WTC11 (cell line): ENCODE results near the gene FRS3. TPM values are rescaled to one million over a fixed set of nuclear protein-coding genes. Genes with fewer than 3 reads are reported as not detected.

Experiments used
- ATAC-seq: fragments of 200-7000 bp; cut with Tn5 transposase; 2 replicates; pipeline ENCODE4 v1.10.0; 2021; ENCODE audit warnings: mild to moderate bottlenecking, moderate library complexity
- CTCF ChIA-PET: fragments of 300-600 bp; sonication (Branson Sonifier 250); formaldehyde crosslinking; loops from one replicate; lab custom pipeline; 2021; ENCODE audit warnings: antibody characterized with exemption; lab: Charles Lee
- POLR2A ChIA-PET: fragments of 350-600 bp; sonication (Branson Sonifier 250); formaldehyde crosslinking; loops from one replicate; lab custom pipeline; 2021; ENCODE audit warnings: antibody characterized with exemption; lab: Charles Lee
- DNase-seq: peaks from one replicate; pipeline ENCODE4 v3.0.0; 2021; ENCODE audit warnings: low spot score
- H3K27ac Mint-ChIP-seq: 2 replicates; pipeline ENCODE4 v1.8.0; 2021; ENCODE audit warnings: mixed read lengths
- H3K27me3 Mint-ChIP-seq: 2 replicates; pipeline ENCODE4 v1.8.0; 2021; ENCODE audit warnings: low read depth, mild to moderate bottlenecking, moderate library complexity, mixed read lengths
- H3K36me3 Mint-ChIP-seq: 2 replicates; pipeline ENCODE4 v1.8.0; 2021; ENCODE audit warnings: mixed read lengths
- H3K4me1 Mint-ChIP-seq: 2 replicates; pipeline ENCODE4 v1.8.0; 2022; ENCODE audit warnings: mixed read lengths
- H3K4me3 Mint-ChIP-seq: 2 replicates; pipeline ENCODE4 v1.8.0; 2021; ENCODE audit warnings: mild to moderate bottlenecking, moderate library complexity, mixed read lengths
- H3K9me3 Mint-ChIP-seq: 2 replicates; pipeline ENCODE4 v1.8.0; 2021; ENCODE audit warnings: mixed read lengths
- AFF4 ChIP-seq: sonication (generic); formaldehyde crosslinking; IDR thresholded peaks from 2 replicates; pipeline ENCODE4 v1.8.1; 2023; ENCODE audit warnings: mild to moderate bottlenecking, missing genetic modification reagents, borderline replicate concordance
- ATF2 ChIP-seq: sonication (generic); formaldehyde crosslinking; IDR thresholded peaks from 2 replicates; pipeline ENCODE4 v1.8.1; 2022; ENCODE audit warnings: low read depth, missing genetic modification reagents, borderline replicate concordance
- E2F5 ChIP-seq: sonication (generic); formaldehyde crosslinking; IDR thresholded peaks from 2 replicates; pipeline ENCODE4 v1.8.1; 2022; ENCODE audit warnings: mild to moderate bottlenecking, moderate library complexity, missing genetic modification reagents
- GABPB1 ChIP-seq: sonication (generic); formaldehyde crosslinking; IDR thresholded peaks from 2 replicates; pipeline ENCODE4 v1.8.1; 2023; ENCODE audit warnings: mild to moderate bottlenecking, missing genetic modification reagents
- HMGA2 ChIP-seq: fragments of 250-450 bp; sonication (Bioruptor Pico); IDR thresholded peaks from 2 replicates; pipeline ENCODE4 v1.4.0; 2021; ENCODE audit warnings: mild to moderate bottlenecking, moderate library complexity
- MAX ChIP-seq: sonication (generic); formaldehyde crosslinking; IDR thresholded peaks from 2 replicates; pipeline ENCODE4 v1.8.0; 2022; ENCODE audit warnings: mild to moderate bottlenecking, missing genetic modification reagents
- NFYB ChIP-seq: sonication (generic); formaldehyde crosslinking; conservative IDR thresholded peaks from 2 replicates; pipeline ENCODE4 v1.8.0; 2022; ENCODE audit warnings: low read depth, missing genetic modification reagents
- NR1H2 ChIP-seq: sonication (generic); formaldehyde crosslinking; IDR thresholded peaks from 2 replicates; pipeline ENCODE4 v1.9.0; 2021; ENCODE audit warnings: mild to moderate bottlenecking, moderate library complexity, missing genetic modification reagents
- RORB ChIP-seq: fragments of 250-450 bp; sonication (Bioruptor Pico); IDR thresholded peaks from 2 replicates; pipeline ENCODE4 v1.9.0; 2021; ENCODE audit warnings: mild to moderate bottlenecking
- TEAD1 ChIP-seq: sonication (generic); formaldehyde crosslinking; IDR thresholded peaks from 2 replicates; pipeline ENCODE4 v1.8.0; 2022; ENCODE audit warnings: mild to moderate bottlenecking, missing genetic modification reagents
- total RNA-seq: library from RNA; stranded (reverse); gene quantifications from 3 replicates; pipeline ENCODE4 v1.2.3, GENCODE V29; 2021
- TF ChIP-seq, protein P1 (sequence below): fragments of 250-450 bp; sonication (Bioruptor Pico); IDR thresholded peaks from 2 replicates; pipeline ENCODE4 v1.9.0; 2021; ENCODE audit warnings: mild to moderate bottlenecking
- TF ChIP-seq, protein P2 (sequence below): sonication (generic); formaldehyde crosslinking; IDR thresholded peaks from 2 replicates; pipeline ENCODE4 v1.8.1; 2023; ENCODE audit warnings: mild to moderate bottlenecking, missing genetic modification reagents, moderate library complexity
- TF ChIP-seq, protein P3 (sequence below): sonication (generic); formaldehyde crosslinking; conservative IDR thresholded peaks from 2 replicates; pipeline ENCODE4 v1.8.1; 2022; ENCODE audit warnings: mild to moderate bottlenecking, missing genetic modification reagents
- TF ChIP-seq, protein P4 (sequence below): sonication (generic); formaldehyde crosslinking; IDR thresholded peaks from 2 replicates; pipeline ENCODE4 v1.8.1; 2023; ENCODE audit warnings: mild to moderate bottlenecking, moderate library complexity, missing genetic modification reagents
- TF ChIP-seq, protein P5 (sequence below): sonication (generic); formaldehyde crosslinking; IDR thresholded peaks from 2 replicates; pipeline ENCODE4 v1.8.0; 2022; ENCODE audit warnings: mild to moderate bottlenecking, missing genetic modification reagents
- TF ChIP-seq, protein P6 (sequence below): sonication (generic); formaldehyde crosslinking; IDR thresholded peaks from 2 replicates; pipeline ENCODE4 v1.8.0; 2023; ENCODE audit warnings: missing genetic modification reagents, mild to moderate bottlenecking, borderline replicate concordance

FRS3 gene
- total RNA-seq, 1 experiment from 2014 or later, result 7.8 TPM

DNA sequence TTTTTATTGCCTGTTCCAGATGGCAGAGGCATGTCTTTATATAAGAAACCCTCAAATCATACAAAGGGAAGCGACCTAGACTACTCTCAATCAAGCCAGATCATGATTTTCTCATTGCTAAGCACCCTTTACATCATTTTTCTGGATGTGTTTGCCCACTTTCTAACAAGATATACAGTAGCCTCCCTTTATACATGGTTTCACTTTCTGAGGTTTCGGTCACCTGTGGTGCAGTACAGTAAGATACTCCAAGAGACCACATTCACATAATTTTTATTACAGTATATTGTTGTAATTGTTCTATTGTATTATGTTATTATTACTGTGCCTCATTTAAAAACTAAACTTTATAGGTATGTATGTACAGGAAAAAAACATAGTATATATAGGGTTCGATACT lies 31.4 kb upstream of the FRS3 start (continued):
- no peak for TF ChIP-seq ATF2 (CRISPR knock-in tag)
- no peak for TF ChIP-seq RORB
- TF ChIP-seq, protein P1, sequence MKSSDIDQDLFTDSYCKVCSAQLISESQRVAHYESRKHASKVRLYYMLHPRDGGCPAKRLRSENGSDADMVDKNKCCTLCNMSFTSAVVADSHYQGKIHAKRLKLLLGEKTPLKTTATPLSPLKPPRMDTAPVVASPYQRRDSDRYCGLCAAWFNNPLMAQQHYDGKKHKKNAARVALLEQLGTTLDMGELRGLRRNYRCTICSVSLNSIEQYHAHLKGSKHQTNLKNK (CRISPR knock-in tag), result no peak
- TF ChIP-seq, protein P2, sequence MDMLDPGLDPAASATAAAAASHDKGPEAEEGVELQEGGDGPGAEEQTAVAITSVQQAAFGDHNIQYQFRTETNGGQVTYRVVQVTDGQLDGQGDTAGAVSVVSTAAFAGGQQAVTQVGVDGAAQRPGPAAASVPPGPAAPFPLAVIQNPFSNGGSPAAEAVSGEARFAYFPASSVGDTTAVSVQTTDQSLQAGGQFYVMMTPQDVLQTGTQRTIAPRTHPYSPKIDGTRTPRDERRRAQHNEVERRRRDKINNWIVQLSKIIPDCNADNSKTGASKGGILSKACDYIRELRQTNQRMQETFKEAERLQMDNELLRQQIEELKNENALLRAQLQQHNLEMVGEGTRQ (CRISPR knock-in tag), result no peak
- TF ChIP-seq, protein P3, sequence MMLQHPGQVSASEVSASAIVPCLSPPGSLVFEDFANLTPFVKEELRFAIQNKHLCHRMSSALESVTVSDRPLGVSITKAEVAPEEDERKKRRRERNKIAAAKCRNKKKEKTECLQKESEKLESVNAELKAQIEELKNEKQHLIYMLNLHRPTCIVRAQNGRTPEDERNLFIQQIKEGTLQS, result no peak
- TF ChIP-seq E2F5, result no peak
- TF ChIP-seq NFYB, result no peak
- no peak for TF ChIP-seq AFF4

DNA sequence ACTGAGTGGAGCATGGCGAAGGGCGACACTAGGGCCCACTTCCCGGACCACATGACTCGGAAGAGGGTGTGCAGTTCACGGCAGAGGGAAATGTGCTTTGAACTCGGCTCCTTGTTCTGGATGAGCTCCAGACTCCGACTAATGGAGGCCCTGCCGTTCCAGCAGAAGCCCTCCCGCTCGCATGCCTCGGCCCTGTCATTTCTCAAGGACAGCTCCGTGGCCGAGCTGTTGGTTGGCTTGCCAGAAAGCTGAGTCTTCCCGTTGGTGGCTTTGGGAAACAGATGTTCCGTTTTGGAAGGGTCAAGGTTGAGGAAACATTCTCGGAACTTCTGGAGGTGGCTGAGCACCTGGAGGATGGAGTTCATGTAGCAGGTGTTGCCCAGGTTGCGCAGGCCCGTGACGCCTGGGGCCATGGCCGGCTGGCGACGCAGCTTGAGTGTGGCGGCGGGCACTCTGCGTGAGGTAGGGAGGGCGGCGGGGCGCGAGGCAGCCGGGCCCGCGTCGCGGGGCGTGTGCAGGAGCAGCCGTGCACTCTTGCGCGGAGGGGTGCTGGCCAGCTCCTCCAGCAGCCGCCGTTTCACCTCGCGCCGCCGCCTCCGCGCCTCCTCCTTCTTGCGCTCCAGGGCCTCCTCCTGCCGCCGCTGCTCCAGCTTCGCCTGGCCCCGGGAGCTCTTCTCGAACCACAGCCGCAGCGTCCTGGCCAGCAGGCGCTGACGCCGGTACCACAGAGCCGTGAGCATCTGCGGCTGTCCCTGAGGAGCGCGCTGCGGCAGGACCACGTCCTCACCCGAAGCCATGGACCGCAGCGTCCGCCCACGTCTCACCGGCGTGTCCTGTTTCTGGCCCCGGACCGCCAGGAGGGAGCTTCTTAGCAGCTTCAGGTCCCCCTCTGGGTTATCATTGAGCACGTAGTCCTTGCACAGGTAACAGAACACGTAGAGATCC lies 26.4 kb upstream of the FRS3 start:
- Mint-ChIP-seq H3K36me3 (no peaks in the 10 kb centered on the region; the same call in 1 of the 2 replicates), H3K27ac (no peak overlapping the region), H3K27me3 (no peaks in the 10 kb centered on the region), H3K4me1 (no peaks in the 10 kb centered on the region), H3K9me3 (no peaks in the 10 kb centered on the region), H3K4me3 (no peak overlapping the region)
- ATAC-seq, result no peak
- POLR2A ChIA-PET, result no interaction called here
- CTCF ChIA-PET, result interaction anchor here (1.6 kb wide), 1 partner anchor 115 kb away, joined by 7 read pairs; the partner anchor contains the start of genes BYSL and MED20
- TF ChIP-seq, protein P4, sequence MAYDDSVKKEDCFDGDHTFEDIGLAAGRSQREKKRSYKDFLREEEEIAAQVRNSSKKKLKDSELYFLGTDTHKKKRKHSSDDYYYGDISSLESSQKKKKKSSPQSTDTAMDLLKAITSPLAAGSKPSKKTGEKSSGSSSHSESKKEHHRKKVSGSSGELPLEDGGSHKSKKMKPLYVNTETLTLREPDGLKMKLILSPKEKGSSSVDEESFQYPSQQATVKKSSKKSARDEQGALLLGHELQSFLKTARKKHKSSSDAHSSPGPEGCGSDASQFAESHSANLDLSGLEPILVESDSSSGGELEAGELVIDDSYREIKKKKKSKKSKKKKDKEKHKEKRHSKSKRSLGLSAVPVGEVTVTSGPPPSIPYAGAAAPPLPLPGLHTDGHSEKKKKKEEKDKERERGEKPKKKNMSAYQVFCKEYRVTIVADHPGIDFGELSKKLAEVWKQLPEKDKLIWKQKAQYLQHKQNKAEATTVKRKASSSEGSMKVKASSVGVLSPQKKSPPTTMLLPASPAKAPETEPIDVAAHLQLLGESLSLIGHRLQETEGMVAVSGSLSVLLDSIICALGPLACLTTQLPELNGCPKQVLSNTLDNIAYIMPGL (CRISPR knock-in tag), result no peak
- TF ChIP-seq MAX (CRISPR knock-in tag), result no peak
- no peak for TF ChIP-seq NR1H2 (CRISPR knock-in tag)
- TF ChIP-seq, protein P5, sequence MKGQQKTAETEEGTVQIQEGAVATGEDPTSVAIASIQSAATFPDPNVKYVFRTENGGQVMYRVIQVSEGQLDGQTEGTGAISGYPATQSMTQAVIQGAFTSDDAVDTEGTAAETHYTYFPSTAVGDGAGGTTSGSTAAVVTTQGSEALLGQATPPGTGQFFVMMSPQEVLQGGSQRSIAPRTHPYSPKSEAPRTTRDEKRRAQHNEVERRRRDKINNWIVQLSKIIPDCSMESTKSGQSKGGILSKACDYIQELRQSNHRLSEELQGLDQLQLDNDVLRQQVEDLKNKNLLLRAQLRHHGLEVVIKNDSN, result no peak
- TF ChIP-seq, protein P6, sequence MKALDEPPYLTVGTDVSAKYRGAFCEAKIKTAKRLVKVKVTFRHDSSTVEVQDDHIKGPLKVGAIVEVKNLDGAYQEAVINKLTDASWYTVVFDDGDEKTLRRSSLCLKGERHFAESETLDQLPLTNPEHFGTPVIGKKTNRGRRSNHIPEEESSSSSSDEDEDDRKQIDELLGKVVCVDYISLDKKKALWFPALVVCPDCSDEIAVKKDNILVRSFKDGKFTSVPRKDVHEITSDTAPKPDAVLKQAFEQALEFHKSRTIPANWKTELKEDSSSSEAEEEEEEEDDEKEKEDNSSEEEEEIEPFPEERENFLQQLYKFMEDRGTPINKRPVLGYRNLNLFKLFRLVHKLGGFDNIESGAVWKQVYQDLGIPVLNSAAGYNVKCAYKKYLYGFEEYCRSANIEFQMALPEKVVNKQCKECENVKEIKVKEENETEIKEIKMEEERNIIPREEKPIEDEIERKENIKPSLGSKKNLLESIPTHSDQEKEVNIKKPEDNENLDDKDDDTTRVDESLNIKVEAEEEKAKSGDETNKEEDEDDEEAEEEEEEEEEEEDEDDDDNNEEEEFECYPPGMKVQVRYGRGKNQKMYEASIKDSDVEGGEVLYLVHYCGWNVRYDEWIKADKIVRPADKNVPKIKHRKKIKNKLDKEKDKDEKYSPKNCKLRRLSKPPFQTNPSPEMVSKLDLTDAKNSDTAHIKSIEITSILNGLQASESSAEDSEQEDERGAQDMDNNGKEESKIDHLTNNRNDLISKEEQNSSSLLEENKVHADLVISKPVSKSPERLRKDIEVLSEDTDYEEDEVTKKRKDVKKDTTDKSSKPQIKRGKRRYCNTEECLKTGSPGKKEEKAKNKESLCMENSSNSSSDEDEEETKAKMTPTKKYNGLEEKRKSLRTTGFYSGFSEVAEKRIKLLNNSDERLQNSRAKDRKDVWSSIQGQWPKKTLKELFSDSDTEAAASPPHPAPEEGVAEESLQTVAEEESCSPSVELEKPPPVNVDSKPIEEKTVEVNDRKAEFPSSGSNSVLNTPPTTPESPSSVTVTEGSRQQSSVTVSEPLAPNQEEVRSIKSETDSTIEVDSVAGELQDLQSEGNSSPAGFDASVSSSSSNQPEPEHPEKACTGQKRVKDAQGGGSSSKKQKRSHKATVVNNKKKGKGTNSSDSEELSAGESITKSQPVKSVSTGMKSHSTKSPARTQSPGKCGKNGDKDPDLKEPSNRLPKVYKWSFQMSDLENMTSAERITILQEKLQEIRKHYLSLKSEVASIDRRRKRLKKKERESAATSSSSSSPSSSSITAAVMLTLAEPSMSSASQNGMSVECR (CRISPR knock-in tag), result no peak
- TF ChIP-seq TEAD1 (CRISPR knock-in tag), result no peak
- TF ChIP-seq GABPB1, result no peak
- no peak for TF ChIP-seq HMGA2 (CRISPR knock-in tag)
- DNase-seq, result no peak
